ENCODE measurements around the gene MAST3.

MAST3 gene

DNA sequence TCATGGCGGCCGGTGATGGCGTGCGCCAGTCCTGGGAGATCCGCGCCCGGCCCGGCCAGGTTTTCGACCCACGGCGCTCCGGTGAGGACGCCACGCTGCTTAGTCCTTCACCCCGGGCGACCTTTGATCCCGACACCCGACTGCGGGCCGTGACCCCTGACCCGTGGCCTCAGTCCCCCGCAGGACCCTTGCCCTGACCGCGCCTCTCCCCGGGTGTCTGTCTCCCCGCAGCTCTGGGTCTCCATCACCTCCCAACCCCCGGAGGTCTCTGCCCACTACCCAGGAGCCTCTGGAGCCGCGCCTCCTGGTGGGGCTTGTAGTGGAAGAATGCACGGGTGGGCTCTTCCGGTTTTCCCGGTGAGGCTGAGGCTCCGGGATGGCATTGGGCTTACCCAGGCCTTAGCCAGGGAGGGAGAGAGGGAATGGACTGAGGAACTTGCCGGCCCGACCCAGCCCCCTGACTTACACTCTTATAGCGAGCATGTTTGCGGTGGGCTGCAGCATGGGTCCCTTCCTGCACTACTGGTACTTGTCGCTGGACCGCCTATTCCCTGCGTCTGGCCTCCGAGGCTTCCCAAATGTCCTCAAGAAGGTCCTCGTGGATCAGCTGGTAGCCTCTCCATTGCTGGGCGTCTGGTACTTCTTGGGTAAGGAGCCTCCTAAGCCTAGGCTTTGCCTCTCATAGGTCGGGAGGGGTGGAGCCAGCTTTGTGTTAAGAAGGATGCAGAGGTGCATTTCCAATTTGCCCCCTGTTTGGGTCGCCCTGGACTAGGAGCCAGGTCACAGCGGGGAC is 96.0 kb downstream of the MAST3 start:
- Mint-ChIP-seq H3K27ac (peak overlapping the region; percentile 61), H3K4me1 (peaks cover 22% of the 10 kb centered on the region), H3K4me3 (peak overlapping the region; percentile 87), H3K9me3 (no peaks in the 10 kb centered on the region), H3K36me3 (ENCODE audit: low read depth) (peaks cover 8% of the 10 kb centered on the region), H3K27me3 (ENCODE audit: low read depth, poor library complexity) (peaks cover 3% of the 10 kb centered on the region)
- no peak for DNase-seq
- no peak for TF ChIP-seq CTCF (IDR thresholded peaks at IDR 0.05)

DNA sequence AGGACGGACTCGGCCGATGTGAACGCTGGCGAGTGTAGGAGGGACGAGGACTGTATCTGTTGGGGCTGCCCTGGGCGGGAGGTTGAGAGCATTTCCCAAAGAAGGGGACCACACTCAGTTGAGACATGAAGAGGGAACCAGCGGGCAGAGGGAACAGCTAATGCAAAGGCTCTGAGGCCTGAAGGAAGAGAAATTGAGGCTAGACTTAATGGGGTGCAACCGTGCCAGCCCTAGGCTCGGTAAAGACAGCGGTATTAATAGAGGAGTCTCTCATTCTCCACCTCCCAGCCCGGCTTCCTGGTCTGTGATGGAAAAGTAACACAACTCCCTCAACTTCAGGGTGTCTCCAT is 96.6 kb downstream of the MAST3 start:
- Mint-ChIP-seq H3K27ac (no peak overlapping the region), H3K4me1 (peaks cover 22% of the 10 kb centered on the region), H3K36me3 (ENCODE audit: low read depth) (peaks cover 13% of the 10 kb centered on the region), H3K4me3 (peak overlapping the region; percentile 87), H3K9me3 (no peaks in the 10 kb centered on the region), H3K27me3 (ENCODE audit: low read depth, poor library complexity) (peaks cover 3% of the 10 kb centered on the region)
- DNase-seq: no peak
- TF ChIP-seq CTCF (IDR thresholded peaks at IDR 0.05): no peak

GRCh38 chr19:18194554-18195238 is 97.1 kb downstream of the MAST3 start:
- no peaks in the 10 kb centered on the region for H3K27me3 Mint-ChIP-seq (ENCODE audit: low read depth, poor library complexity)
- peaks cover 22% of the 10 kb centered on the region for H3K4me1 Mint-ChIP-seq
- peak overlapping the region; percentile 87 for H3K4me3 Mint-ChIP-seq
- no peak overlapping the region for H3K27ac Mint-ChIP-seq
- no peaks in the 10 kb centered on the region for H3K9me3 Mint-ChIP-seq
- no peak for TF ChIP-seq CTCF (IDR thresholded peaks at IDR 0.05)
- H3K36me3 Mint-ChIP-seq (ENCODE audit: low read depth): peaks cover 17% of the 10 kb centered on the region
- DNase-seq: peak; percentile 58

- Mint-ChIP-seq H3K4me3 (no peak overlapping the region), H3K27ac (no peak overlapping the region), H3K4me1 (peaks cover 24% of the 10 kb centered on the region), H3K27me3 (ENCODE audit: low read depth, poor library complexity) (peaks cover 3% of the 10 kb centered on the region), H3K9me3 (no peaks in the 10 kb centered on the region), H3K36me3 (ENCODE audit: low read depth) (peaks cover 27% of the 10 kb centered on the region)
- DNase-seq: no peak
- no peak for TF ChIP-seq CTCF (IDR thresholded peaks at IDR 0.05)
These were observed 98.9 kb downstream of the MAST3 start for GRCh38 chr19:18196511-18196845.

DNA sequence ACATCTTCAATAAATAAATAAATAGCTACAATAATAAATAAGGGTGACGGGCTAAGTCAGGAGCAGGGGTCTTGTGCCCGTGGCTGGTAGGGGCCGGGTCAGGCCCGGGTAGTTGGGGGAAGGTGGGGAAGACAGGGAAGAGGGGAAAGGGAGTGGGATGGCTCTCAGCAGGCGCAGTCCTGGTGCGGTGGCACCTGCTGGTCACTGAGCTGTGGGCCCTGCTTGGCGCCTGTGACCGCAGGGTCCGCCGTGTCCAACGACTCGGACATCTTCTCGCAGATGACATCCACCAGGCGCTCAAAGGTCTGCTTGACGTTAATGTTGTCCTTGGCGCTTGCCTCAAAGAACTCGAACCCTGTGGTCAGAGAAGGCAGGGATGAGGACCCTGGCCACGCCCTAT is 99.7 kb downstream of the MAST3 start:
- peaks cover 25% of the 10 kb centered on the region for H3K4me1 Mint-ChIP-seq
- H3K27me3 Mint-ChIP-seq (ENCODE audit: low read depth, poor library complexity): peaks cover 11% of the 10 kb centered on the region
- H3K36me3 Mint-ChIP-seq (ENCODE audit: low read depth): peaks cover 34% of the 10 kb centered on the region
- no peak overlapping the region for H3K4me3 Mint-ChIP-seq
- no peak overlapping the region for H3K27ac Mint-ChIP-seq
- H3K9me3 Mint-ChIP-seq: no peaks in the 10 kb centered on the region
- no peak for DNase-seq
- TF ChIP-seq CTCF (IDR thresholded peaks at IDR 0.05): no peak

- Mint-ChIP-seq H3K9me3 (no peaks in the 10 kb centered on the region), H3K36me3 (ENCODE audit: low read depth) (peaks cover 37% of the 10 kb centered on the region), H3K27me3 (ENCODE audit: low read depth, poor library complexity) (peaks cover 15% of the 10 kb centered on the region), H3K4me1 (peaks cover 30% of the 10 kb centered on the region), H3K27ac (peak overlapping the region; percentile 90), H3K4me3 (no peak overlapping the region)
- no peak for DNase-seq
- no peak for TF ChIP-seq CTCF (IDR thresholded peaks at IDR 0.05)
These were observed 100.4 kb downstream of the MAST3 start for GRCh38 chr19:18197941-18198340.

All from nephron progenitor cell (in vitro differentiated cells).